Nephron (organoid): ENCODE results near the gene SEMA6D.

ENCODE experiments used
- H3K27ac Mint-ChIP-seq, 3 experiments: 2 replicates each; pipeline ENCODE4 v1.8.0; 2020; ENCODE audit warnings: mixed read lengths in 3 of 3, mild to moderate bottlenecking in 2 of 3, moderate library complexity in 1 of 3
- H3K27me3 Mint-ChIP-seq: 2 replicates; pipeline ENCODE4 v1.8.0; 2021; ENCODE audit warnings: low read depth, mild to moderate bottlenecking, moderate library complexity, mixed read lengths
- H3K36me3 Mint-ChIP-seq: 2 replicates; pipeline ENCODE4 v1.8.0; 2020; ENCODE audit warnings: low read depth, mixed read lengths
- H3K4me1 Mint-ChIP-seq: 2 replicates; pipeline ENCODE4 v1.8.0; 2020; ENCODE audit warnings: mixed read lengths
- H3K4me3 Mint-ChIP-seq, 3 experiments: 2 replicates each; pipeline ENCODE4 v1.8.0; 2020; ENCODE audit warnings: mild to moderate bottlenecking in 3 of 3, mixed read lengths in 3 of 3, moderate library complexity in 2 of 3
- H3K9me3 Mint-ChIP-seq: 2 replicates; pipeline ENCODE4 v1.8.0; 2020; ENCODE audit warnings: mixed read lengths
- TF ChIP-seq, protein P1 (sequence below), 3 experiments: fragments of 200-600 bp; sonication (generic); IDR thresholded peaks; one replicate each; pipeline ENCODE4 v1.5.0; 2021; ENCODE audit warnings: antibody characterized with exemption in 3 of 3; ENCODE audit not compliant: unreplicated experiment in 3 of 3

The SEMA6D gene

DNA sequence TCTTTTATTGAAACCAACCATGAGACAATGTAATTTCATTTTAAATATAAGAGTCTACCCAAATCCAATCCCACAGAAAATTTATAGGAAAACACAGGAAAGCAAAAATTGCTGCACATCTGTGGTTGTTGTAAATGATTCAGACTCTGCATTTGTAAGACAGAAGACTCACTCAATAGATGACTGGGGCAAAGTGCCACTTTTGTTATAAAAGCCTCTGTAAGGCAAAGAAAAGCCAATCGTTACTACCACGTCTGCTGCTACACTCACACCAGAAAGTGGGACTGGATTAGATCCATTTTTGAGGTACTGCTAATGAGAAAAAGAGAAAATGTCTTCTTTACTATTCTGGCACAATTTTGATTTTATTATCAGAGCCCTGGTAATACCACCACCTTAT is 74.9 kb downstream of the SEMA6D start:
- H3K36me3 Mint-ChIP-seq: no peaks in the 10 kb centered on the region
- peaks cover 13% of the 10 kb centered on the region for H3K4me1 Mint-ChIP-seq
- TF ChIP-seq, protein P1, sequence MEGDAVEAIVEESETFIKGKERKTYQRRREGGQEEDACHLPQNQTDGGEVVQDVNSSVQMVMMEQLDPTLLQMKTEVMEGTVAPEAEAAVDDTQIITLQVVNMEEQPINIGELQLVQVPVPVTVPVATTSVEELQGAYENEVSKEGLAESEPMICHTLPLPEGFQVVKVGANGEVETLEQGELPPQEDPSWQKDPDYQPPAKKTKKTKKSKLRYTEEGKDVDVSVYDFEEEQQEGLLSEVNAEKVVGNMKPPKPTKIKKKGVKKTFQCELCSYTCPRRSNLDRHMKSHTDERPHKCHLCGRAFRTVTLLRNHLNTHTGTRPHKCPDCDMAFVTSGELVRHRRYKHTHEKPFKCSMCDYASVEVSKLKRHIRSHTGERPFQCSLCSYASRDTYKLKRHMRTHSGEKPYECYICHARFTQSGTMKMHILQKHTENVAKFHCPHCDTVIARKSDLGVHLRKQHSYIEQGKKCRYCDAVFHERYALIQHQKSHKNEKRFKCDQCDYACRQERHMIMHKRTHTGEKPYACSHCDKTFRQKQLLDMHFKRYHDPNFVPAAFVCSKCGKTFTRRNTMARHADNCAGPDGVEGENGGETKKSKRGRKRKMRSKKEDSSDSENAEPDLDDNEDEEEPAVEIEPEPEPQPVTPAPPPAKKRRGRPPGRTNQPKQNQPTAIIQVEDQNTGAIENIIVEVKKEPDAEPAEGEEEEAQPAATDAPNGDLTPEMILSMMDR (IDR thresholded peaks at IDR 0.05; ENCODE audit: unreplicated experiment in 3 of 3): no peak

DNA sequence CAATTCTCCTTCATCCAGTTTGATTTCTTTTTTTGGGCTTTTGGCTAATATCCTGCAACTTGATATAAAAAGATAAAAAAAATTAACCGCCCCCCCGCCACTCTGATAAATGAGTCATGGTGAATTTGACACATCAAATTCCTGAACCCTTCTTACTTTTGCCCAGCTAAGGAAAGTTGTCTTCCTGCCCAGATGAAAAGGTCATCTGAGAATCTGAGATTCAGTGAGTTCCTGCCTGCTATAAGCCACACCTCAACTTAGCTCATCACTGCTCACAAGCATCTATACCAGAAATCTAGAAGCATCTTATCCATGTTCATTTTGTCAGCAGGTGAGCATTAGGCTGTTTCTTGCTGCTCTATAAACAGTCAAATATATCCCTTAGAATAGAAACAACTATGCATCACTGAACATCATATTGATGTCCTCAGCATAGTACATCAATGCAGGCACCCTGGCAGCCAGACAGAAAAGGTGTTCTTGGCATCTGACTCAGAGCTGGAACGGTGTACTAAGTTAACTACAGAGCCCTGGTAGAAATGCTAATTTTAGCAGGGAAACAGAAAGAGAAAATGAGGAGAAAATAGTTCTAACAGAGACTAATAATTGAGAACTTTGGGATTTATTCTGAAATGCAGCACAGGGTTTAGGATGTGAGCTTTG is 77.1 kb downstream of the SEMA6D start:
- H3K4me1 Mint-ChIP-seq: peaks cover 9% of the 10 kb centered on the region
- no peak overlapping the region for H3K4me3 Mint-ChIP-seq
- TF ChIP-seq, protein P1 (IDR thresholded peaks at IDR 0.05; ENCODE audit: unreplicated experiment in 3 of 3): no peak
- H3K27ac Mint-ChIP-seq: no peak overlapping the region
- H3K9me3 Mint-ChIP-seq: no peaks in the 10 kb centered on the region
- no peaks in the 10 kb centered on the region for H3K27me3 Mint-ChIP-seq
- no peaks in the 10 kb centered on the region for H3K36me3 Mint-ChIP-seq

More for the DNA sequence above, 74.9 kb downstream of the SEMA6D start:
- Mint-ChIP-seq H3K4me3 (no peak overlapping the region), H3K9me3 (no peaks in the 10 kb centered on the region), H3K27ac (no peak overlapping the region), H3K27me3 (no peaks in the 10 kb centered on the region)

DNA sequence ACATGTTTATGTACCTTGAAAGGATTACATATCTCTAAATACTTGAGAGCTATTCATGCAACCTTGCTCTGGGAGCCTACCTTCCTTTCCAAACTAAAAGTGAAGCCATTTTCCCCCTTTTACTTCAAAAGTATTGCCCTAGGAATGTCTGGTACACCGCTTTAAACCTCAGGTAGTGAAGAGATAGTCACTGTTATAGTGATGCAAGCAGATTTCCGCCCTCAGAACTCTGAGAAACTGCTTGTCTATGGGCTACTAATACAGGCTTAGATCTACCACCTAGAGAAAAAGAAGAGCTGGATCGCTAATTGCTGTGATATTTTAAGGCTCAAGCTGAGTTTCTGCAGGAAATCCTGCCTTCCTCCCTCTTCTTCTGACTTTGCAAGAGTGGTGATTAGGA is 78.6 kb downstream of the SEMA6D start:
- no peak overlapping the region for H3K4me3 Mint-ChIP-seq
- TF ChIP-seq, protein P1 (IDR thresholded peaks at IDR 0.05; ENCODE audit: unreplicated experiment in 3 of 3): no peak
- no peaks in the 10 kb centered on the region for H3K9me3 Mint-ChIP-seq
- peaks cover 9% of the 10 kb centered on the region for H3K4me1 Mint-ChIP-seq
- H3K27me3 Mint-ChIP-seq: no peaks in the 10 kb centered on the region
- H3K27ac Mint-ChIP-seq: no peak overlapping the region
- no peaks in the 10 kb centered on the region for H3K36me3 Mint-ChIP-seq

DNA sequence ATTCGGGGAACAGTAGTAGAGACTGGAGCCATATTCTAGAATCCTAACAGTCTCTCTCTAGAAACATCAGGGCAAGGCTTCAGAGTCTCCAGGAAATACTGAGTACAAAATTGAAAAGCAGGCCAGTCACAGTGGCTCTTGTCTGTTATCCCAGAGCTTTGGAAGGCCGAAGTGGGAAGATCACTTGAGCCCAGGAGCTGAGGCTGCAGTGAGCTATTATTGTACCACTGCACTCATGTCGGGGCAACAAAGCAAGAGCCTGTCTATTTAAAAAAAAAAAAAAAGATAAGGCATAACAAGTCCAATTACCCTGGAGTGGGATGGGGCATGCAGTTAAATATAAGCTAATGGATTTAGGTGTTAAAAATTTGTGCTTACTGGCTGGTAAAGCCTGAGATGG is 79.0 kb downstream of the SEMA6D start:
- H3K36me3 Mint-ChIP-seq: no peaks in the 10 kb centered on the region
- TF ChIP-seq, protein P1 (IDR thresholded peaks at IDR 0.05; ENCODE audit: unreplicated experiment in 3 of 3): no peak
- H3K4me3 Mint-ChIP-seq: no peak overlapping the region
- no peak overlapping the region for H3K27ac Mint-ChIP-seq
- H3K4me1 Mint-ChIP-seq: peaks cover 9% of the 10 kb centered on the region
- H3K9me3 Mint-ChIP-seq: no peaks in the 10 kb centered on the region
- no peaks in the 10 kb centered on the region for H3K27me3 Mint-ChIP-seq

DNA sequence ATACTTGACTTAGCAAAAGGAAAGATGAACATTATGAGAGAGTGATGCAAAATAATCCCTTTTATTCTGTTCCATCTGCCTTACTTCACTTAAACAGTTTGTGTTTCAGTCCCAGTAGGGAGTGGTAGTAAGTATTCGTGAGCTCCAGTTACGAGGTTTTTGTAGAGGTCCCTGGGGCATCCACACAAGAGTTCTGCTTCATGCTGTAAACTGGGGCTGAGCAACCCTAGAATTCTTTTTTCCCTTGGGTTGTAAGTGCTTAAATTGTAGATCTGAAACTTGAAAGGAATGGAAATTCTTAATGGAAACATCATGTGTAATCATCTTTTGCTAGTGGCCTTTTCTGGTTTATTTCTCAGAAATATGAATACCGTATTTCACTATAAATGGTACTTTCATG is 79.5 kb downstream of the SEMA6D start:
- H3K4me3 Mint-ChIP-seq: no peak overlapping the region
- no peaks in the 10 kb centered on the region for H3K36me3 Mint-ChIP-seq
- peaks cover 9% of the 10 kb centered on the region for H3K4me1 Mint-ChIP-seq
- no peak overlapping the region for H3K27ac Mint-ChIP-seq
- no peaks in the 10 kb centered on the region for H3K9me3 Mint-ChIP-seq
- TF ChIP-seq, protein P1 (IDR thresholded peaks at IDR 0.05; ENCODE audit: unreplicated experiment in 3 of 3): no peak
- no peaks in the 10 kb centered on the region for H3K27me3 Mint-ChIP-seq

DNA sequence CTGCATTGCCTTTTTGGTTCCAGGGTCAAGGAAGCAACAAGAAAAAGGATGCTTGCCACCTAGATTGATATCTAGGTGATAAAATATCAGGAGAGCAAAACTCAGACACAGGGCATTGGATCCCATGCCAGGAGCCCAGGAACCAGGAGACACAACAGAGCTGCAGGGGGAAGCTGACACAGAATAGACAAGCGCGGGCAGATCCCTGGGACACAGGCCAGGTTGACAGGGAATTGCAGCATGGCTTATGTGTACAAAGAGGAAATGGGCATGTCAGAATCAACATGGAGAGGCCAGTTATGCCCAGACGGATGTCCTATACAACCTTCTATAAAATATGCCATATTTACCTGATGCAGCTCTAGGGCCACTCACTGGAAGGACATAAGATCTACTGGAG is 84.2 kb downstream of the SEMA6D start:
- TF ChIP-seq, protein P1 (IDR thresholded peaks at IDR 0.05; ENCODE audit: unreplicated experiment in 3 of 3): no peak
- Mint-ChIP-seq H3K4me3 (no peak overlapping the region), H3K36me3 (no peaks in the 10 kb centered on the region), H3K4me1 (peaks cover 3% of the 10 kb centered on the region), H3K9me3 (no peaks in the 10 kb centered on the region), H3K27ac (no peak overlapping the region), H3K27me3 (no peaks in the 10 kb centered on the region)
